GM12872 (cell line): ENCODE data around the gene PRR19.
A peak's percentile ranks its signal among the peaks of the same experiment; 100 is the strongest.

ENCODE experiments used
- CTCF ChIP-seq: IDR thresholded peaks from 3 replicates; pipeline ENCODE4 v1.5.1; 2011; ENCODE audit warnings: low read depth, mild to moderate bottlenecking, low read length, moderate library complexity; ENCODE audit not compliant: insufficient read depth

PRR19 gene

GRCh38 chr19:42313840-42314755 is 12.2 kb downstream of the PRR19 start:
- TF ChIP-seq CTCF, result no peak

- TF ChIP-seq CTCF, result no peak
These were observed 13.1 kb downstream of the PRR19 start for GRCh38 chr19:42315024-42315423.

- no peak for TF ChIP-seq CTCF
These were observed 14.6 kb downstream of the PRR19 start for GRCh38 chr19:42316223-42317211.

GRCh38 chr19:42317535-42317934 is 15.6 kb downstream of the PRR19 start:
- no peak for TF ChIP-seq CTCF

- TF ChIP-seq CTCF, result no peak
These were observed 20.4 kb downstream of the PRR19 start for GRCh38 chr19:42322305-42322704.

GRCh38 chr19:42323473-42323851 is 21.5 kb downstream of the PRR19 start:
- no peak for TF ChIP-seq CTCF

GRCh38 chr19:42323852-42324654 is 22.1 kb downstream of the PRR19 start:
- peak; percentile 31; the same call in 1 of the 3 replicates for TF ChIP-seq CTCF
